Small intestine (tissue), 7 donors: ENCODE results near the gene LBHD2. TPM values are rescaled to one million over a fixed set of nuclear protein-coding genes. Genes with fewer than 3 reads are reported as not detected.
A peak's percentile ranks its signal among the peaks of the same experiment; 100 is the strongest.

Experiments used
- DNase-seq, 2 donors: peaks; one replicate each; pipeline versions ENCODE4 v3.0.0 to v3.0.0-alpha.2; 2013
- FAIRE-seq: peaks from 2 replicates; lab custom pipeline; 2012; peaks lifted over from hg19 to GRCh38; lab: Jason Lieb, UNC
- H3K27ac ChIP-seq, 3 donors: one replicate each; pipeline ENCODE4 v1.5.1; 2013; ENCODE audit warnings: low read length in 2 of 3, mild to moderate bottlenecking in 2 of 3, control low read depth in 1 of 3, inconsistent platforms in 1 of 3, low read depth in 1 of 3, moderate library complexity in 1 of 3
- H3K27me3 ChIP-seq, 3 donors: one replicate each; pipeline ENCODE4 v1.6.1; 2013; ENCODE audit warnings: low read length in 3 of 3, inconsistent platforms in 1 of 3; ENCODE audit not compliant: control insufficient read depth in 3 of 3, insufficient read depth in 3 of 3
- H3K36me3 ChIP-seq, 3 donors: one replicate each; pipeline ENCODE4 v1.6.1; 2013; ENCODE audit warnings: low read length in 3 of 3, inconsistent platforms in 1 of 3, low read depth in 1 of 3, mild to moderate bottlenecking in 1 of 3, moderate library complexity in 1 of 3; ENCODE audit not compliant: control insufficient read depth in 3 of 3, insufficient read depth in 2 of 3
- H3K4me1 ChIP-seq, 3 donors: one replicate each; pipeline ENCODE4 v1.6.1; 2013; ENCODE audit warnings: low read length in 2 of 3, inconsistent platforms in 1 of 3, low read depth in 1 of 3, mild to moderate bottlenecking in 1 of 3, moderate library complexity in 1 of 3; ENCODE audit not compliant: control insufficient read depth in 3 of 3, insufficient read depth in 2 of 3
- H3K4me3 ChIP-seq, 3 donors: one replicate each; pipeline ENCODE4 v1.5.1; 2013; ENCODE audit warnings: low read length in 3 of 3, control low read depth in 1 of 3, inconsistent platforms in 1 of 3, low read depth in 1 of 3, mild to moderate bottlenecking in 1 of 3, moderate library complexity in 1 of 3
- H3K9me3 ChIP-seq, 2 donors: one replicate each; pipeline ENCODE4 v1.6.1; 2013; ENCODE audit warnings: low read depth in 1 of 2, low read length in 1 of 2; ENCODE audit not compliant: control insufficient read depth in 2 of 2, insufficient read depth in 1 of 2
- WGBS, 3 donors: extraction: QIAGEN DNeasy Blood & Tissue Kit; methylation state at CpG; one replicate each; pipeline ENCODE4 v1.1.7; 2013; 5-methylcytosine and 5-hydroxymethylcytosine counted together
- polyA plus RNA-seq, 4 donors: library from polyadenylated mRNA; stranded (reverse) in 3 of 4; unstranded in 1 of 4; fragments of 200-250 nt in 3 of 4; fragments of 120-200 nt in 1 of 4; gene quantifications; one replicate each; pipeline versions ENCODE4 v1.2.1 to v1.2.3, GENCODE V29; 2013
- donor health status: healthy with polysubstance abuse.
- donor health status: control.
- donor health status: control.
- donor health status: Bipolar disorder and iron deficiency.
- donor health status: healthy.

LBHD2 gene
- polyA plus RNA-seq, 4 donors: not detected

- H3K4me3 ChIP-seq: peak overlapping the region in 2 of 3 donors; percentile 78 to 95
- peaks cover 0 to 19% (median 0%) of the 10 kb centered on the region in 3 donors for H3K36me3 ChIP-seq
- no peak for FAIRE-seq
- H3K27me3 ChIP-seq: no peaks in the 10 kb centered on the region
- peaks cover 0 to 10% (median 5%) of the 10 kb centered on the region in 3 donors for H3K4me1 ChIP-seq
- peak in 1 of 2 donors; percentile 32 for DNase-seq
- 21 to 41% (median 36%) methylated on average over 8 of the region's 8 CpGs for WGBS, 3 donors
- H3K9me3 ChIP-seq: no peaks in the 10 kb centered on the region
- peak overlapping the region in 2 of 3 donors; percentile 59 to 70 for H3K27ac ChIP-seq
Observed at GRCh38 chr14:103055695-103056094, 28.3 kb upstream of the LBHD2 start.

DNA sequence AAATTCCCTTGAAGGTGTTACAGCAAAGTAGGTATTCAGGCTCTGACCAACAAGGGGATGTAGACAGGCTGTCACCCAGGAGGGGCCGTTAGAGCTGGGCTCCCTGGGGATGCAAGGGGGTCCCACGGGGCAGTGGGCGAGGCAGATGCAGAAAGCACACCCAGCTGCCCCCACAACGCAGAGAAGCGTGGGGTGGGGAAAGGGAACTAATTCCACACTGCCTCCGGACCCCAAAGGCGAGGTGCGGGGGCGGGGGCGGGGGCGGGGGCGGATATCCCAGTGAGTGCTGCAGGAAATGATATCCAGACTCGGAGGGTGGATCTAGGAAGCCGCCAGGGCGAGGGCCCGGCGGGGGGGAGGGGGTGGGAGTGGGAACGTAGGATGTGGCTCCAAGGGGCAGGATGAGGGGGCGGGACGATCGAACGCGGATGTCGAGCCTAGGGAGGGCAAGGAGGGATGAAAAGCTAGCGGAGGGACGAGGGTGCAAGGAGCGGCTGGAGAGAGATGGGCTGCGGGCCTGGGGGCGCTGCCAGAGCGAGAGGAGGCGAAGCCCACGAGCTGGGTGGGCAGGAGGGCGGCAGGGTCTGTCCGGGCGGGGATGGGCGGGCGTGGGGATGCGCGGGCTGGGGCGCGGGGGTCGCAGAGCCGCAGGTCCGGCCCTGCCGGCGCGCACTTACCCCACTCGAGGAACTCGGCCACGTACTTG, 27.5 kb upstream of the LBHD2 start:
- peak; percentile 71 to 79 for DNase-seq
- peak overlapping the region; percentile 89 to 98 (median 98) for H3K27ac ChIP-seq
- no peaks in the 10 kb centered on the region for H3K9me3 ChIP-seq
- peaks cover 0 to 10% (median 5%) of the 10 kb centered on the region in 3 donors for H3K4me1 ChIP-seq
- H3K27me3 ChIP-seq: no peaks in the 10 kb centered on the region
- 2 to 3% (median 2%) methylated on average over 27 to 50 of the region's 50 CpGs for WGBS, 3 donors
- peak overlapping the region; percentile 77 to 95 (median 78) for H3K4me3 ChIP-seq
- FAIRE-seq: no peak
- peaks cover 0 to 19% (median 0%) of the 10 kb centered on the region in 3 donors for H3K36me3 ChIP-seq

- FAIRE-seq (no peak), DNase-seq (no peak)
- 0 to 2% (median 1%) methylated on average over 32 to 53 of the region's 53 CpGs for WGBS, 3 donors
- Histone ChIP-seq H3K9me3 (no peaks in the 10 kb centered on the region), H3K27ac (peak overlapping the region; percentile 89 to 98 (median 98)), H3K27me3 (no peaks in the 10 kb centered on the region), H3K4me1 (peaks cover 0 to 10% (median 5%) of the 10 kb centered on the region in 3 donors), H3K4me3 (peak overlapping the region; percentile 77 to 95 (median 78)), H3K36me3 (peaks cover 0 to 16% (median 0%) of the 10 kb centered on the region in 3 donors)
Observed at GRCh38 chr14:103057028-103057371, 27.0 kb upstream of the LBHD2 start.

DNA sequence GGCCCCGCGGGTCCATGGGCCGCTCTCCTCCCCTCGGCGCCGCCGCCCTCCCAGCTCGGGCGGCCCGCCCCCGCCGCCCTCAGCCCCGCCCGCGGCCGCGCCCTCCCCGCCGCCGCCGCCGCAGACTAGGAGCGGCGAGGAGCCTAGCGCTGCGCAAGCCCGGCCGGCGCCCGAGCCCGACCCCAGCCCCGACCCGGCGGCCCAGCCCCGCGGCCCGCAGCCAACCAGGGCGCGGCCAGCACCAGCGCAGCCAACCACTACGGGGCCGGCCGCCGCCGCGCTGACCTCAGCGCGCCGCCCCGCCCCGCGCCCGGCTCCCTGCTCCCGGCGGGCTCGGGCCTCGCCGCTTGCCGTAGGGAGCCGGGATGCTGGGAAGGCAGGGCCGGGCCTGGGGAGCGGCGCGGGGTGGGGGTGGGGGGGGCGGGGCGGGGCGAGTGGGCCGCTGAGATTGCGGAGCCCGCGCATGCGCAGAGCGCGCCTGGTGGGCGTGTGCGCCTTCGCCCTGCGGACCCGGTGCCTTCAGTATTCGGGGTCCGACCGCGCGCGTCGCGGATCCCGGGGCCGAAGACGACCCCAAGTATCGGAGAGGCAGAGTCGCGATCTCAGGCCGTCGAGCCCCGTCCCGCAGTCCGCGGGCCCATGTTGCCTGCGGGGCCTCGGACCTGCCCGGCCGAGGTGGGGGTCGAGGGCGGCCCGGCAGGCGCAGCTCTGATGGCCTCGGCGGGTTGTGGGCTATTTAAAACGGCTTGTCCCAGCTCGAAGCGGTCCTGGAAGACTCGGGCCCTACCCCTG, 26.4 kb upstream of the LBHD2 start, which contains the start of gene CDC42BPB:
CDC42BPB (minus strand) TSS at position 178 of the 792 bp plus-strand sequence. CDS start 376 bp downstream, outside the sequence.
- WGBS, 3 donors: 0 to 3% (median 1%) methylated on average over 30 to 113 of the region's 113 CpGs
- H3K36me3 ChIP-seq: peaks cover 0 to 13% (median 0%) of the 10 kb centered on the region in 3 donors
- H3K4me3 ChIP-seq: peak within 1 kb of the TSS; percentile 77 to 95 (median 78)
- H3K9me3 ChIP-seq: no peaks in the 10 kb centered on the region
- peaks cover 0 to 10% (median 3%) of the 10 kb centered on the region in 3 donors for H3K4me1 ChIP-seq
- DNase-seq (peak; percentile 90 to 96), FAIRE-seq (no peak)
- H3K27ac ChIP-seq: peak within 1 kb of the TSS; percentile 89 to 98 (median 98)
- H3K27me3 ChIP-seq: no peaks in the 10 kb centered on the region

- DNase-seq (no peak), FAIRE-seq (no peak)
- Histone ChIP-seq H3K27me3 (no peaks in the 10 kb centered on the region), H3K4me3 (peak overlapping the region; percentile 62 to 95 (median 77)), H3K4me1 (peaks cover 0 to 10% (median 2%) of the 10 kb centered on the region in 3 donors), H3K27ac (peak overlapping the region; percentile 64 to 82 (median 77)), H3K36me3 (peaks cover 0 to 9% (median 0%) of the 10 kb centered on the region in 3 donors), H3K9me3 (no peaks in the 10 kb centered on the region)
- WGBS, 3 donors: 45 to 54% (median 47%) methylated on average over 38 to 39 of the region's 39 CpGs
Observed at GRCh38 chr14:103058164-103059055, 25.6 kb upstream of the LBHD2 start.

GRCh38 chr14:103059556-103059955, 24.5 kb upstream of the LBHD2 start:
- Histone ChIP-seq H3K9me3 (no peaks in the 10 kb centered on the region), H3K4me1 (peaks cover 0 to 10% (median 2%) of the 10 kb centered on the region in 3 donors), H3K4me3 (no peak overlapping the region), H3K36me3 (peaks cover 0 to 9% (median 0%) of the 10 kb centered on the region in 3 donors), H3K27me3 (no peaks in the 10 kb centered on the region), H3K27ac (no peak overlapping the region)
- no peak for FAIRE-seq
- DNase-seq: no peak
- WGBS, 3 donors: 83 to 87% (median 84%) methylated on average over 5 of the region's 5 CpGs

DNA sequence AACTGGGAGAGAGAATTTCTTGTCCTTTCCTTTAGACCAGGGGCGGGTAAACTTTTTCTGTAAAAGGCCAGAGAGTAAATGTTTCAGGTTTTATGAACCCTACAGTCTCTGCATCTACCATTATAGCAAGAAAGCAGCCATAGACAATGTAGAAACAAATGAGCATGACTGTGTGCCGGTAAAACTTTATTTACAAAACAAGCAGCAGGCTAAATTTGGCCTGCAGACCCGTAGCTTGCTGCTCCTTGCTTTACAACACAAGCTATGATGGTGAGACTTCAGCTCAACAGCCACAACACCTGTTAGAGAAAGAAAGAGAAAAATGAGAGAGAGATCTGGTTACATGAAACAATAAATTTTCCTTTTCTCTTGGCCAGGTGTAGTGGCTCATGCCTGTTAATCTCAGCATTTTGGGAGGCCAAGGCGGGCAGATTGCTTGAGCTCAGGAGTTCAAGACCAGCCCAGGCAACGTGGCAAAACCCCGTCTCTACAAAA, 22.5 kb upstream of the LBHD2 start:
- Histone ChIP-seq H3K27ac (no peak overlapping the region), H3K9me3 (no peaks in the 10 kb centered on the region), H3K4me1 (peaks cover 0 to 4% (median 0%) of the 10 kb centered on the region in 3 donors), H3K36me3 (peaks cover 0 to 3% (median 0%) of the 10 kb centered on the region in 3 donors), H3K4me3 (no peak overlapping the region), H3K27me3 (no peaks in the 10 kb centered on the region)
- FAIRE-seq (no peak), DNase-seq (no peak)
- 74 to 84% (median 77%) methylated on average over 6 of the region's 6 CpGs for WGBS, 3 donors
